Mesenchymal stem cell (in vitro differentiated cells and primary cell): ENCODE measurements around the gene CORO1C.
"Not testable (repeated sequence)": the region's sequence is repeated elsewhere in the genome, so short reads cannot be mapped to it uniquely, and the experiment has no call there.

ENCODE experiments used
- DNase-seq: peaks from one replicate; pipeline ENCODE4 v3.0.0-alpha.2; 2013
- H2AFZ ChIP-seq: one replicate; pipeline ENCODE4 v1.6.1; 2013; ENCODE audit warnings: low read depth, mild to moderate bottlenecking, control low read depth, inconsistent platforms, low read length, moderate library complexity
- H2AK5ac ChIP-seq: 2 replicates; pipeline ENCODE4 v1.6.1; 2013; ENCODE audit warnings: low read length, moderate library complexity, mild to moderate bottlenecking, inconsistent platforms; ENCODE audit not compliant: severe bottlenecking
- H2BK120ac ChIP-seq: one replicate; pipeline ENCODE4 v1.6.1; 2013; ENCODE audit warnings: low read depth, mild to moderate bottlenecking, inconsistent platforms, low read length, moderate library complexity
- H2BK12ac ChIP-seq, 2 experiments: one replicate each; pipeline ENCODE4 v1.6.1; 2013; ENCODE audit warnings: inconsistent platforms in 2 of 2, low read length in 2 of 2, mild to moderate bottlenecking in 2 of 2, moderate library complexity in 2 of 2, control low read depth in 1 of 2
- H2BK15ac ChIP-seq: one replicate; pipeline ENCODE4 v1.6.1; 2013; ENCODE audit warnings: mild to moderate bottlenecking, low read depth, inconsistent platforms; ENCODE audit not compliant: poor library complexity, severe bottlenecking
- H2BK5ac ChIP-seq: 2 replicates; pipeline ENCODE4 v1.6.1; 2013; ENCODE audit warnings: low read depth, mild to moderate bottlenecking, low read length, control low read depth, inconsistent platforms; ENCODE audit not compliant: poor library complexity, severe bottlenecking
- H3K14ac ChIP-seq, 2 experiments: one replicate each; pipeline ENCODE4 v1.6.1; 2013; ENCODE audit warnings: inconsistent platforms in 2 of 2, low read length in 2 of 2, control low read depth in 1 of 2, mild to moderate bottlenecking in 1 of 2, moderate library complexity in 1 of 2
- H3K18ac ChIP-seq, 2 experiments: one replicate each; pipeline ENCODE4 v1.6.1; 2013; ENCODE audit warnings: inconsistent platforms in 2 of 2, low read length in 2 of 2, control low read depth in 1 of 2, low read depth in 1 of 2, mild to moderate bottlenecking in 1 of 2
- H3K23ac ChIP-seq, 2 experiments: one replicate each; pipeline ENCODE4 v1.6.1; 2013; ENCODE audit warnings: inconsistent platforms in 2 of 2, low read length in 2 of 2, mild to moderate bottlenecking in 2 of 2, moderate library complexity in 2 of 2, control low read depth in 1 of 2
- H3K27ac ChIP-seq: 2 replicates; pipeline ENCODE4 v1.5.1; 2013; ENCODE audit warnings: mild to moderate bottlenecking, moderate library complexity, low read length, control low read depth, inconsistent platforms; ENCODE audit not compliant: poor library complexity, severe bottlenecking
- H3K27me3 ChIP-seq, 2 experiments: 2 replicates each; pipeline versions ENCODE4 v1.6.1 to v1.7.0; 2013; ENCODE audit warnings: low read length in 2 of 2, mild to moderate bottlenecking in 2 of 2, moderate library complexity in 2 of 2, control low read depth in 1 of 2, inconsistent platforms in 1 of 2; ENCODE audit not compliant: control insufficient read depth in 1 of 2, insufficient read depth in 1 of 2
- H3K36me3 ChIP-seq, 2 experiments: 2 replicates each; pipeline versions ENCODE4 v1.6.1 to v1.7.0; 2013; ENCODE audit warnings: low read length in 2 of 2, control low read depth in 1 of 2, inconsistent platforms in 1 of 2, low read depth in 1 of 2, mild to moderate bottlenecking in 1 of 2; ENCODE audit not compliant: insufficient read depth in 2 of 2, control insufficient read depth in 1 of 2
- H3K4ac ChIP-seq, 2 experiments: one replicate each; pipeline ENCODE4 v1.6.1; 2013; ENCODE audit warnings: inconsistent platforms in 2 of 2, low read length in 2 of 2, mild to moderate bottlenecking in 2 of 2, moderate library complexity in 2 of 2, control low read depth in 1 of 2, low read depth in 1 of 2
- H3K4me1 ChIP-seq: 2 replicates; pipeline ENCODE4 v1.6.1; 2013; ENCODE audit warnings: low read depth, low read length, control low read depth; ENCODE audit not compliant: control insufficient read depth, insufficient read depth
- H3K4me2 ChIP-seq: 2 replicates; pipeline ENCODE4 v1.6.1; 2013; ENCODE audit warnings: low read length, mild to moderate bottlenecking, inconsistent platforms; ENCODE audit not compliant: poor library complexity, severe bottlenecking
- H3K4me3 ChIP-seq, 2 experiments: 2 replicates each; pipeline versions ENCODE4 v1.5.1 to v1.7.0; 2013; ENCODE audit warnings: low read length in 2 of 2, mild to moderate bottlenecking in 2 of 2, control low read depth in 1 of 2, low read depth in 1 of 2; ENCODE audit not compliant: insufficient read depth in 1 of 2
- H3K79me1 ChIP-seq: replicated peaks from 2 replicates; pipeline ENCODE4 v1.6.1; 2013; ENCODE audit warnings: mild to moderate bottlenecking, control low read depth, low read length, inconsistent platforms; ENCODE audit not compliant: poor library complexity, severe bottlenecking
- H3K9ac ChIP-seq: 2 replicates; pipeline ENCODE4 v1.7.0; 2013; ENCODE audit warnings: mild to moderate bottlenecking, low read length, moderate library complexity
- H3K9me3 ChIP-seq: 2 replicates; pipeline ENCODE4 v1.7.0; 2013; ENCODE audit warnings: mild to moderate bottlenecking, low read length; ENCODE audit not compliant: control insufficient read depth
- H4K8ac ChIP-seq: one replicate; pipeline ENCODE4 v1.6.1; 2013; ENCODE audit warnings: inconsistent platforms, mild to moderate bottlenecking, low read length, moderate library complexity
- H4K91ac ChIP-seq: one replicate; pipeline ENCODE4 v1.6.1; 2013; ENCODE audit warnings: mild to moderate bottlenecking, low read length, inconsistent platforms
- WGBS: methylation state at CpG from one replicate; pipeline ENCODE4 v1.1.7; 2013; ENCODE audit warnings: mixed read lengths; 5-methylcytosine and 5-hydroxymethylcytosine counted together

Gene CORO1C

GRCh38 chr12:108735855-108736254 lies 4.5 kb upstream of the CORO1C start:
- no peak overlapping the region for H2BK12ac ChIP-seq
- H3K79me1 ChIP-seq, result no peaks in the 10 kb centered on the region
- H2BK5ac ChIP-seq, result no peak overlapping the region

GRCh38 chr12:108734200-108734906 lies 3.0 kb upstream of the CORO1C start:
- H3K4me3 ChIP-seq, result no peak overlapping the region
- H2BK12ac ChIP-seq, result no peak overlapping the region
- peak; percentile 86 for DNase-seq
- H3K4ac ChIP-seq, result no peak overlapping the region
- H3K14ac ChIP-seq, result no peak overlapping the region
- no peak overlapping the region for H4K91ac ChIP-seq
- H3K9ac ChIP-seq, result peak overlapping the region; percentile 64
- H3K4me1 ChIP-seq, result peaks cover 7% of the 10 kb centered on the region
- peak overlapping the region; percentile 43 for H3K27ac ChIP-seq
- no peak overlapping the region for H4K8ac ChIP-seq
- H3K18ac ChIP-seq, result no peak overlapping the region
- H2AFZ ChIP-seq, result no peak overlapping the region
- no peak overlapping the region for H3K4me2 ChIP-seq
- H3K36me3 ChIP-seq, result no peaks in the 10 kb centered on the region
- no peak overlapping the region for H2AK5ac ChIP-seq
- H2BK5ac ChIP-seq, result no peak overlapping the region
- peaks cover 4% of the 10 kb centered on the region for H3K9me3 ChIP-seq
- H3K27me3 ChIP-seq, result no peaks in the 10 kb centered on the region
- H2BK15ac ChIP-seq, result no peak overlapping the region
- no peak overlapping the region for H3K23ac ChIP-seq
- WGBS, result 54% methylated on average over 6 of the region's 9 CpGs
- H3K79me1 ChIP-seq, result no peaks in the 10 kb centered on the region
- no peak overlapping the region for H2BK120ac ChIP-seq

More at GRCh38 chr12:108735855-108736254, 4.5 kb upstream of the CORO1C start:
- WGBS, result 94% methylated on average over 2 of the region's 3 CpGs
- Histone ChIP-seq H2AK5ac (no peak overlapping the region), H4K91ac (no peak overlapping the region), H3K36me3 (no peaks in the 10 kb centered on the region), H3K4me1 (peaks cover 7% of the 10 kb centered on the region), H3K4me2 (no peak overlapping the region), H3K9me3 (peaks cover 4% of the 10 kb centered on the region), H3K27me3 (no peaks in the 10 kb centered on the region), H3K4me3 (no peak overlapping the region), H2AFZ (no peak overlapping the region), H3K4ac (no peak overlapping the region), H2BK120ac (no peak overlapping the region), H2BK15ac (no peak overlapping the region), H4K8ac (no peak overlapping the region), H3K18ac (no peak overlapping the region), H3K23ac (no peak overlapping the region), H3K14ac (no peak overlapping the region), H3K9ac (no peak overlapping the region), H3K27ac (no peak overlapping the region)
- no peak for DNase-seq

DNA sequence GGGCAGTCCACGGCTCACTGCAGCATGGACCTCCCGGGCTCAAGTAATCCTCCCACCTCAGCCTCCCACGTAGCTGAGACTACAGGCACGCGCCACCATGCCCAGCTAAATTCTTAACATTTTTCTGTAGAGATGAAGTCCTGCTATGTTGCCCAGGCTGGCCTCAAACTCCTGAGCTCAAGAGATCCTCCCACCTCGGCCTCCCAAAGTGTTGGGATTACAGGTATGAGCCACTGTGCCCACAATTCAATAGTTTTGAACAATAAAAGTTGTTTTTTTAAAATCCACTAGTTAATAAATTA lies 1.9 kb upstream of the CORO1C start:
- not testable (repeated sequence) for H3K4me2 ChIP-seq, H3K36me3 ChIP-seq, H3K79me1 ChIP-seq, H2AK5ac ChIP-seq, H3K27ac ChIP-seq, H3K4me3 ChIP-seq, H3K14ac ChIP-seq, H2BK15ac ChIP-seq, H3K23ac ChIP-seq, H2BK5ac ChIP-seq, H2BK12ac ChIP-seq, H3K4me1 ChIP-seq, H3K27me3 ChIP-seq, H3K4ac ChIP-seq, H3K18ac ChIP-seq, H3K9me3 ChIP-seq, H4K8ac ChIP-seq, H2BK120ac ChIP-seq, H4K91ac ChIP-seq, H3K9ac ChIP-seq, H2AFZ ChIP-seq, DNase-seq
- WGBS, result 99% methylated on average over 5 of the region's 6 CpGs

DNA sequence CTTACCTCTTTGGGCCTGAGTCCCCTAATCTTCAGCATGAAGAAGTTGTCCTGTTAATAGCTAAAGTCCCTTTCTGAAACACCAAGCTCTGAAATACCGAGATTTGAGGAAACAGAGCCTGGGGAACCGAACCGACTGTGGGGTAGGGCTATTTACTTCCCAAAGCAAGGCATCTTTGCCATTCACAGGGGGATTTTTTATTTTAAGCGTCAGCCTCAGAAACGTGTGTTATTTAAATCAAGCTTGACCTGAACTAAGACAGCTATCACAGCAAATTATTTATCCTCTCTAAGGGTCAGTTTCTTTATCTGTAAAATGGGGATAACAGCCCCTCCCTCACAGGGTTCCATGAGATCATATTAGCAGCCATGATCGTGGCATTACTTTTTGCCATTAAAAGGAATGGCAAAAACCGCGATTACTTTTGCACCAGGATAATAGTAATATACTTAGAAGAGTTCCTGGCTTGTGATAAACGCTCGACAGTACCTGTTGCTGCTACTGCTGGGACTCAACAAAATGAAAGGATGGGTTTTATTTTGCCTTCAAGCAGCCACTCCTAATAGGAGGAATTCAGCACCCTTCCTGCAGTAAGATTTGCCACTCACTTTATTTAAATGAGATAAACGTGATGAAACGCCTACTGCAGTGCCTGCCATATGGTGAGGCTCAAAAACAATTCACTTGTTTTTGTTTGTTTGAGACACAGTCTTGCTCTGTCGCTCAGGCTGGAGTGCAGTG lies 1.3 kb upstream of the CORO1C start:
- peak overlapping the region; percentile 7 to 92 for H3K4ac ChIP-seq
- no peaks in the 10 kb centered on the region for H3K79me1 ChIP-seq
- peak overlapping the region; percentile 70 for H3K4me2 ChIP-seq
- peak overlapping the region; percentile 61 for H3K27ac ChIP-seq
- H3K9ac ChIP-seq, result peak overlapping the region; percentile 98
- DNase-seq, result no peak
- peak overlapping the region; percentile 78 for H2AFZ ChIP-seq
- H2BK120ac ChIP-seq, result peak overlapping the region; percentile 1
- no peak overlapping the region for H3K14ac ChIP-seq
- H4K8ac ChIP-seq, result peak overlapping the region; percentile 14
- H2BK12ac ChIP-seq, result peak overlapping the region; percentile 1 to 86
- H3K23ac ChIP-seq, result peak overlapping the region in 1 of 2 experiments; percentile 72
- peak overlapping the region; percentile 86 for H2AK5ac ChIP-seq
- peaks cover 7% of the 10 kb centered on the region for H3K4me1 ChIP-seq
- peak overlapping the region; percentile 3 for H2BK5ac ChIP-seq
- H2BK15ac ChIP-seq, result no peak overlapping the region
- no peaks in the 10 kb centered on the region for H3K27me3 ChIP-seq
- H3K18ac ChIP-seq, result peak overlapping the region; percentile 17 to 93
- no peak overlapping the region for H4K91ac ChIP-seq
- H3K36me3 ChIP-seq, result peaks cover 0 to 3% of the 10 kb centered on the region in 2 experiments
- H3K9me3 ChIP-seq, result no peaks in the 10 kb centered on the region
- peak overlapping the region in 1 of 2 experiments; percentile 96 for H3K4me3 ChIP-seq
- WGBS, result 81% methylated on average over 13 of the region's 13 CpGs
